Epithelial cell of proximal tubule (primary cell): ENCODE data around the gene NABP2. TPM values are rescaled to one million over a fixed set of nuclear protein-coding genes. Genes with fewer than 3 reads are reported as not detected.

Source experiments
- DNase-seq: peaks from one replicate; pipeline ENCODE4 v3.0.0-alpha.2; 2011; ENCODE audit warnings: low read depth
- H3K4me3 ChIP-seq: 2 replicates; pipeline ENCODE4 v1.5.1; 2011; ENCODE audit warnings: low read depth, mild to moderate bottlenecking, low read length
- CTCF ChIP-seq: conservative IDR thresholded peaks from 2 replicates; pipeline ENCODE4 v1.5.1; 2012; ENCODE audit warnings: low read depth, mild to moderate bottlenecking, low read length
- total RNA-seq: library from RNA; depleted of rRNA; stranded (reverse); fragments of >200 nt; gene quantifications from 2 replicates; pipeline ENCODE4 v1.2.3, GENCODE V29; 2015

Gene NABP2
- total RNA-seq, 1 donor from 2014 or later, result 22.7 TPM

- no peak for DNase-seq
- TF ChIP-seq CTCF, result no peak
Measured at GRCh38 chr12:56222531-56222895, 1.6 kb upstream of the NABP2 start.

GRCh38 chr12:56223571-56224101 lies 506 bp upstream of the NABP2 start:
- H3K4me3 ChIP-seq, result peak overlapping the region; percentile 38
- no peak for DNase-seq

More at GRCh38 chr12:56222531-56222895, 1.6 kb upstream of the NABP2 start:
- H3K4me3 ChIP-seq, result peak overlapping the region; percentile 72

GRCh38 chr12:56224954-56225353 lies 812 bp downstream of the NABP2 start:
- TF ChIP-seq CTCF, result no peak

More at GRCh38 chr12:56223571-56224101, 506 bp upstream of the NABP2 start:
- no peak for TF ChIP-seq CTCF

GRCh38 chr12:56229082-56229481 lies 4.9 kb downstream of the NABP2 start:
- no peak overlapping the region for H3K4me3 ChIP-seq
- no peak for TF ChIP-seq CTCF
- DNase-seq, result no peak

More at GRCh38 chr12:56224954-56225353, 812 bp downstream of the NABP2 start:
- H3K4me3 ChIP-seq, result peak overlapping the region; percentile 75
- no peak for DNase-seq

- no peak within 1 kb of the TSS for H3K4me3 ChIP-seq
- no peak for DNase-seq
- TF ChIP-seq CTCF, result no peak
Measured at GRCh38 chr12:56229916-56230431, 5.8 kb downstream of the NABP2 start, which contains the start of gene SLC39A5. Gene SLC39A5 (plus strand): TSS chr12:56230051. CDS start chr12:56231275, 1,224 bp downstream.

- no peak for DNase-seq
- no peak overlapping the region for H3K4me3 ChIP-seq
- TF ChIP-seq CTCF, result no peak
Measured at GRCh38 chr12:56230432-56231183, 6.5 kb downstream of the NABP2 start.

GRCh38 chr12:56231184-56231582 lies 7.0 kb downstream of the NABP2 start:
- no peak for DNase-seq
- H3K4me3 ChIP-seq, result no peak overlapping the region
- TF ChIP-seq CTCF, result no peak
